ENCODE results near the gene PSMB7.

Gene PSMB7

DNA sequence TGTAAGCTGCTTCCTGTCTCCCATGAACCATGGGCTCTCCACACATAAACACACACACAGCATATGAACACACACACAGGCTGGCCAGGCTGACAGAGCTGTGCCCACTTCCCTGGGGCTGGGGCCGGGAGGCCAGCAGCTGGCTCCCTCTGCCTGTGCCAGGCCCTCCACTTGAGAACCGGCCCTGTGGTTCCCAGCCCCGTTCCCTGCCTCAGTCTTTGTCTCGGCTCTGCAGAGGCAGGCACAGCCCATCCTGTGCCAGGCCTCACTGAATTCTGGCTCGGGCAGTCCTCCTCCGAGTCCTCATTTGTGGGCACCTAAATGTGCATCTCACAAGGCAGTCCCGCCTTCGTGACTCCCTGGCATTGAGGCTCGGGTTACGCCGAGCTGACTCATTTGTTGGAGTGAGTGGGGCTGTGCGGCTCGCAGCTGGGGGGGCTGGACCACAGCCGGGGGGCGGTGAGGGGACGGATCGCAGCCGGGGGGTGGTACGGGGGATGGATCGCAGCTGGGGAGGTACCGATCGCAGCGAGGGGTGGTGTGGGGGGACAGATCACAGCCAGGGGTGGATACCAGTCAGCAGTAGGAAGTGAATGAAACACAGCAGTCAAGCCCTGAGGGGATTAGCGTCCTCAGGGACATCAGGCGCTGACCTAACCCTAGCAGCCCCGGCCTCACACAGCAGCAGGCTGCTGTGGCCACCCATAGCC lies 72.3 kb downstream of the PSMB7 start:
- TF ChIP-seq, protein P1, sequence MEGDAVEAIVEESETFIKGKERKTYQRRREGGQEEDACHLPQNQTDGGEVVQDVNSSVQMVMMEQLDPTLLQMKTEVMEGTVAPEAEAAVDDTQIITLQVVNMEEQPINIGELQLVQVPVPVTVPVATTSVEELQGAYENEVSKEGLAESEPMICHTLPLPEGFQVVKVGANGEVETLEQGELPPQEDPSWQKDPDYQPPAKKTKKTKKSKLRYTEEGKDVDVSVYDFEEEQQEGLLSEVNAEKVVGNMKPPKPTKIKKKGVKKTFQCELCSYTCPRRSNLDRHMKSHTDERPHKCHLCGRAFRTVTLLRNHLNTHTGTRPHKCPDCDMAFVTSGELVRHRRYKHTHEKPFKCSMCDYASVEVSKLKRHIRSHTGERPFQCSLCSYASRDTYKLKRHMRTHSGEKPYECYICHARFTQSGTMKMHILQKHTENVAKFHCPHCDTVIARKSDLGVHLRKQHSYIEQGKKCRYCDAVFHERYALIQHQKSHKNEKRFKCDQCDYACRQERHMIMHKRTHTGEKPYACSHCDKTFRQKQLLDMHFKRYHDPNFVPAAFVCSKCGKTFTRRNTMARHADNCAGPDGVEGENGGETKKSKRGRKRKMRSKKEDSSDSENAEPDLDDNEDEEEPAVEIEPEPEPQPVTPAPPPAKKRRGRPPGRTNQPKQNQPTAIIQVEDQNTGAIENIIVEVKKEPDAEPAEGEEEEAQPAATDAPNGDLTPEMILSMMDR (IDR thresholded peaks at IDR 0.05; ENCODE audit: low read depth, low read length, missing control alignments), result no peak
- H3K4me3 ChIP-seq (replicated peaks; ENCODE audit: low read depth, low read length), result no peak overlapping the region
- peak; percentile 75 for DNase-seq (ENCODE audit: extremely low read depth, low read depth)

DNA sequence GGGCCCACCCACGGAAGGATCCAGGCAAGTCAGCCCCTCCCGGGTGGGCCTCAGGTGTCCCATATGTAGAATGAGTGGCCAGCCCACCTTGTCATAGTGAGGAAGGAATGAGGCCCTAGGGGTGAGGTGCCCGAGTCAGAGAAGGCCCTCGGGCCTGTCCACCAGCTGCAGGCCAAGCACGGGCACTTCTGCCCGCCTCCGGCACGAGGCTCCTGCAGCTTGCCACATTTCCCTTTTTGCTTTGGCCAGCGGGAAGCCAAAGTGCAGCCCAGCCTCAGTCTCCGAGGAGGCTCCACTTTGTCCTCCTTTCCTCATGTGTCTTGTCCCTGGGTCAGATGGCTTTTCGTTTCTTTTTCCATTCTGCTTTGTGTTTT lies 72.9 kb downstream of the PSMB7 start:
- DNase-seq (ENCODE audit: extremely low read depth, low read depth), result no peak
- TF ChIP-seq, protein P1 (IDR thresholded peaks at IDR 0.05; ENCODE audit: low read depth, low read length, missing control alignments), result no peak

DNA sequence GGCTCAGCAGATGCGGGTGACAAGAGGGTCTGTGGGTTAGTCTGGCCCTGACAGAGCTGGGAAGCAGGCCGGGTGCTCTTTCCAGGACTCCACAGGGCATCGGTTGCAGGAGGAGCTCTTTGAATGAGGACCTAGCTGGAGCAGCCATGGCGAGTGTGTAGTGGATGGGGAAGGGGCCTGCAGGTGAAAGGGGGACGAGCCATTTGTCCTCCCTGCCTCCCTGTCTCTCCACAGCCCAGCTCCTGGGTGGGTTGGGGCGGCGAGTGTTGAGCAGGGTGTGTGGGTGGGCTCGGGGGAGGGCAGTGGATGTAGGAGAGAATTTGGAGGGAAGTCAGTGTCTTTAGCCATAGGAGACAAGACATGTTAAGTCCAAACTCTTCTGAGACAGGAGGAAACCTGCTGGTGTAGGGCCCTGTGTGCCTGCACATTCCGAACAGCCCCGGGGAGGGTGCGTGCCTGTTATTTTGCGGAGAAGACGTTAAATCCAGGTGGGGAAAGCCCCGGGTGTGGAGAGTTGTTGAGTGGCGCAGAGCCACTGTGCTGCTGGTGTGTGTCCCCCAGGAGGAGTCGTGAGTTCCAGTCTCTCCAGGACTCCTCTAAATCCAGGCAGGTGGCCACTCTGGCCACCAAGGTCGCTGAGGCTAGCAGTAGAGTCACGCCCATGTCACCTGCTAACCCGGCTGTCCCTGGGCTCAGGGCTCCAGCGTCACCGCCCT lies 73.6 kb downstream of the PSMB7 start:
- DNase-seq (ENCODE audit: extremely low read depth, low read depth), result no peak
- no peak overlapping the region for H3K4me3 ChIP-seq (replicated peaks; ENCODE audit: low read depth, low read length)
- TF ChIP-seq, protein P1 (IDR thresholded peaks at IDR 0.05; ENCODE audit: low read depth, low read length, missing control alignments), result no peak

More for the DNA sequence above, 72.9 kb downstream of the PSMB7 start:
- H3K4me3 ChIP-seq (replicated peaks; ENCODE audit: low read depth, low read length), result no peak overlapping the region

DNA sequence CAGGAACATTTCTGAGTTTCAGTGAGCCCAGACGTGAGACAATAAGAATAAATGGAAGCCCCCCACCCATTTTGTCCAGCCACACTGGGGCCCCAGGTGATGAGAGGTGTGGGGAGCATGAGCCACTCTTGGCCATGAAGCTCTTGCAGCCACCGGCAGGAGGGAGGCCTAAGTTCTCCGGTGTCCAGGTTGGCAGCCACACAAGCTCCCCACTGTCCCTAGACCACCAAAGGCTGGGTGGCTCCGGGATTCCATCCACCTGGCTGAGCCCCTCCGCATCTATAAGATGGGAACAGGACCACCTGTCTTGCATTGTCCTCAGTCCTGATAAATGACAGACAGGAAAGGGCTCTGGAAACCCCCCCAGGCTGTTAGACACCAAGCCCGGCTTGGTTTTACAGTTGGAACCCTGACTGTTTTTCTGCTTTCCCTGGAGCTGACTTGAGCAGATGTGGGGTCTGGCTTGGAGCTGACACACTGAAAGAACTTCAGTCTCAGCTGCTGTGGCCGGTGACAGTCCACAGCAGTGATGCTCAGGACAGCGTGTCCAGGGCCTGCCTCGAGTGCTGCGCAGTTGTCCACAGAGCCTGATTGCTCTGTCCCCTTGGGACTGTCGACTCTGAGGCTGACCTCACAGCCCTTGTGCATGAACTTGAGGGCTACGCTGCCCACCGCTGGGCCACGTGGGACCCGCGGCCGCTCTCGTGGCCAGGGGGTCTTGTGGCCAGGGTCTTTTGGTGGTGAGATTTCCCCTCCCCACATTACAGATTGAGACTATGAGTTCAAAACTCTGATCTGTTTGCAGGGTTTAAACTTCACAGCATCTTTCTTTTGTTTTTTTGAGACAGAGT lies 74.8 kb downstream of the PSMB7 start:
- no peak overlapping the region for H3K4me3 ChIP-seq (replicated peaks; ENCODE audit: low read depth, low read length)
- no peak for DNase-seq (ENCODE audit: extremely low read depth, low read depth)
- TF ChIP-seq, protein P1 (IDR thresholded peaks at IDR 0.05; ENCODE audit: low read depth, low read length, missing control alignments), result no peak

DNA sequence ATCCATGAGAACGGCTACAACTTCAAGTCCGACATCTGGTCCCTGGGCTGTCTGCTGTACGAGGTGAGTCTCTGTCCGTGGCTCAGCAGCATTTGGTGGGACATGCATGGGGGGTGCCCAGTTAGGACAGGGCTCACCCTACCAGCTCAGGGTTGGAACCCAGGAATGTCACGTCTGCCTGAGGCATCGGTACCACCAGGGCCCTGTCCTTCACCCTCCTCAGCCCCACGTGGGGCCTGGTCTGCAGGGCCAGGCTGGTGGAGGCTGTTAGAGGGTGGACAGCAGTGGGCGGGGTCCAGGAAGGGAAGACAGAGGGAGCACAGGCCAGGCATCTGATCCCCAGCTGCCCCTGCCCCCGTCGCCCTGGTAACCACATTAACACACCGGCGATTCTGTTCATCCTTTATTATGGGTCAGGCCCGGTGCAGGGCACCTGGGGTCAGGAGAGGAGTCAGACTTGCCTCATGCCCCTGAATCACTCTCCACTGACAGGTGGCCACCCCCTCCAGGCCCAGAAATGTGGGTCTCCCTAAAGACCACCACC lies 75.6 kb downstream of the PSMB7 start:
- TF ChIP-seq, protein P1 (IDR thresholded peaks at IDR 0.05; ENCODE audit: low read depth, low read length, missing control alignments), result no peak
- H3K4me3 ChIP-seq (replicated peaks; ENCODE audit: low read depth, low read length), result no peak overlapping the region
- no peak for DNase-seq (ENCODE audit: extremely low read depth, low read depth)

DNA sequence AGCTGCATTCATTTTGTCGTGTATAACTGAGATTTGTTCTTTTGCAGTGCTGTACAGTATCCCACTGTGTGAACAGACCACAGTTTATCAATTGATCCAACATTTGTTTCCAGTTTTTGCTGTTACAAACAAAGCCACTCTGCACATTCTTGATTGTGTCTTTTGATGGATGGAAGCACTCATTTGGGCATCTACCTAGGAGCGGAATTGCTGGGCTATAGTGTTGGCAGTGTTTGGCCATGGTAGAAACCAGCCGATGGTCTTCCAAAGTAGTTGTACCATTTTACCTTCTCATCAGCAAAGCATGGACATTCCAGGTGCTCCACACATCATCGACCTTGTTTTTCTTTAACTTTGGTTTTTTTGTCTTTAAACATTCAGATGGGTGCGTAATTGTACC lies 77.7 kb downstream of the PSMB7 start:
- no peak overlapping the region for H3K4me3 ChIP-seq (replicated peaks; ENCODE audit: low read depth, low read length)
- DNase-seq (ENCODE audit: extremely low read depth, low read depth), result no peak
- TF ChIP-seq, protein P1 (IDR thresholded peaks at IDR 0.05; ENCODE audit: low read depth, low read length, missing control alignments), result no peak
